WI38 (cell line): ENCODE data around the gene B3GNT4.
"Not testable (repeated sequence)": the region's sequence is repeated elsewhere in the genome, so short reads cannot be mapped to it uniquely, and the experiment has no call there.

Source experiments
- H3K4me3 ChIP-seq: 2 replicates; pipeline ENCODE4 v1.5.1; 2011; ENCODE audit warnings: low read depth, mild to moderate bottlenecking, control low read depth, low read length
- CTCF ChIP-seq: IDR thresholded peaks from 2 replicates; pipeline ENCODE4 v1.5.1; 2012; ENCODE audit warnings: low read depth, mild to moderate bottlenecking, control low read depth, low read length

The B3GNT4 gene

DNA sequence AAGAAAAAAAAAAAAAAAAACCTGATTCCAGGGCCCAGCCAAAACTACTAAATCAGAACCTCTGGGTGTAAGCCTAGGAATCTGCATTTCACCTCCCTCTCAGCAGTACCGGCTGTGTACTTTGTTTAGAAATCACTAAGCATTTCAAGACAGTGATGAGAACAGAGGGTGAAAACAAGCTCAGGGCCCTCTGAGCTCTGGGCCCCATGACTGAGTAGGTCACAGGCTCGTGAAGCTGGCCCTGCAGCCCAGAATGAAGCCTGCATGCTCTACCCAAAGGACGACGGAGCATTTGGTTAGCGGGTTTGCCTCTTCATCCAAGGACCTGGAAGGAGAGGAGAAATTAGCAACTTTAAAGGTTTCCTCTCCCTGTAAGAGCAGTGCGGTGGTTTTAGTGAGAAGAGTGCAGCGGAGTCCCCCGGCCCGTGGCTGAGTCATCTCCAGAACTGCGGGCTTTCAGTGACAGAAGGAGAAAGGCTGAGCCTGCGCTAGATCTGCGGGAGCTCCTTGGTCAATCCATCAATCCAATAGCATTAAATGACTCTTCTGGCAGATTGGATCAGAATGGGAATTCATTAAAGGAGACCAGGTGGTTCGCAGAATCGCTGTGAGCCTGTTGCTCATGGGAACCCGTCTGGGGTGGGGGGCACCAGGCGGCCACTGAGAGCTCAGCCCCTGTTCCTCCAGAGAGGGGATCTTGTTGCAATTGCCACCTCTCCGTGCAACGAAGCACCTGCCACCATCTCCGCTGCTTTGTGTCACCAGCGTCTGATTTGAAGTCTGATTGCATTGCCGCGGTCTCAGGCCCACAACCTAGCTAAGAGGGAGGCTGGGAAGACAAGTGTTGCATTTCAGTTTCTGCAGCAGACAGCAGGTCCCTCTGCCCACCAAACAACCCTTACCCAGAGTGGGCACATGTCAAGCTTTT is 36.8 kb upstream of the B3GNT4 start:
- no peak for TF ChIP-seq CTCF

GRCh38 chr12:122167356-122167925 is 36.1 kb upstream of the B3GNT4 start:
- H3K4me3 ChIP-seq: no peak overlapping the region

More for the DNA sequence above, 36.8 kb upstream of the B3GNT4 start:
- no peak overlapping the region for H3K4me3 ChIP-seq

GRCh38 chr12:122168492-122168891 is 35.0 kb upstream of the B3GNT4 start:
- H3K4me3 ChIP-seq: no peak overlapping the region
- TF ChIP-seq CTCF: no peak

More at GRCh38 chr12:122167356-122167925, 36.1 kb upstream of the B3GNT4 start:
- TF ChIP-seq CTCF: no peak

DNA sequence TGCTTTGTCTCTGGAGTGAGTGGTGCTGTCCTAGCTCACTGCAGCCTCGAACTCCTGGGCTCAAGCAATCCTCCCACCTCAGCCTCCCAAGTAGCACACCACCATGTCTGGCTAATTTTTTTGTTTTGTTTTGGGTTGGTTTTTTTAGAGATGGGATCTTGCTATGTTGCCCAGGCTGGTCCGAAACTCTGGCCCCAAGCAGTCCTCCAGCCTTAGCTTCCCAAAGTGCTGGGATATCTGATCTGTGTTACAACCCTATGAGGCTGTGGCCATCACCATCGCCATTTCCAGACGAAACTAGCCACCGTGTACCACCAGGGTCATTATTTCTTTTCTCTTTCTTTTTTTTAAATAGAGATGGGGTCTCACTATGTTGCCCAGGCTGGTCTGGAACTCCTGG is 32.1 kb upstream of the B3GNT4 start:
- no peak overlapping the region for H3K4me3 ChIP-seq
- no peak for TF ChIP-seq CTCF

DNA sequence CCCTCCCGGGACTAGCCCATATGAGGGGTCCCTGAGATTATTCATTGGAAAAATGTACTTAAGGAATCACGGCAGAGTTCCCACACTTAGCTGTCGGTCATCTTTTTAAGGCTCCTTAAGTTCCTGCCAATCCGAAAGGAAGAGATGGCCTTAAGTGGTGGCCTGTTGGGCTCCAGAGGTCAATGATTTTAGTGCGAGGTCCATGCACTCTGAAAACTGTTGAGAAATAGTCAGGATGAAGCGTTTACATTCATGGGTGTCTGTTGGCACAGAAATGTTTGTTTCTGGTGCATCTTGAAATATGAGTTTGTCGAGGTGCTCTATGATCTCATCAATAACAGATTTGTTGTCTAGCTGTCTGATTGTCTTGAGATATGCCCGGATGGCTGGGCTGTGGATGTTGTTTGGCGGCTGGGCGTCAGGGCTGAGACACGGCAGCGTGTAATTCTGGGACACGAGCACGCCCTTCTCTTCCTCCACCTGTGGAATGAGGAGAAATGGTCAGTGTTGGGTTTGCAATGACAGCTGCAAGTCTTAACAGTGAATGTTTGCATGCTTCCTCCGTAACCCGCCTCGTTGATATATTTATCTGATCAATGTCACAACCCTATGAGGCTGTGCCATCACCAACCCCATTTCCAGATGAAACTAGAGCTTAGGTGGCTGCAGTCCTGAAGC is 31.1 kb upstream of the B3GNT4 start:
- no peak overlapping the region for H3K4me3 ChIP-seq
- no peak for TF ChIP-seq CTCF

DNA sequence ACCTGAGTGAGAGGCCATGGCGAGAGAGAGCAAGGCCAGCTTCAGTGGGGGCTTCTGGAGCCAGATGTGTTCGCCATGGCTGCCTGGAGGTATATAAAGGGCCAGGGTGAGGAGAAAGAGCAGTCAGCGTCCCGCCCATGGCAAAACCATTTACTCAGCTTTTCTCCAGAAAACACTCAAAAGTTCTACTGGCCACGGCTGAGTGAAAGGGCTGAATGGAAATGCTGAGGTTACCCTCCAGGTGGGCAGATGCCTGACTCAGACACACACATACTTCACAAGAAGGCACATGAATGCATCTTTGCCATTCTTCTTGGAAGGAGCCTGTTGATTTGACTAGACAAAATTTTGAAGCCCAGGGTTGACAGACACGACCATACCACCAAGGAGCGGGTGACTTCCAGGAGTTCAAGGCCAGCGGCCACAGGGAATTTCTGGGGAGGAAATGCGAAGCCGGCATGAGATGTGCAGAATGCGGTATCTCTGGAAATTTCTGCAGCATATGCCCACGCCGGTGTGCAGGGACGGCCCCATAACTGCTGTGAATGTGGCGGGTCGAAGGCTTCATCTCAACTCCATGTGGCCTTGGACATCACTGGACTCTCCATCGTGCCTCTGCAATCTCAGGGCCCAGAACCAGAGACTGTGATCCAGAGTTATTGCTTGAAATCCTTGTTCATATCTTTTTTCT is 29.2 kb upstream of the B3GNT4 start, which contains the start of gene IL31:
IL31 (minus strand) TSS at position 67 of the 691 bp plus-strand sequence; CDS start at position 18, 49 bp downstream.
- H3K4me3 ChIP-seq: no peak within 1 kb of the TSS
- no peak for TF ChIP-seq CTCF

- not testable (repeated sequence) for H3K4me3 ChIP-seq
These were observed 27.0 kb upstream of the B3GNT4 start for GRCh38 chr12:122176473-122176872.
